Neuronal stem cell (in vitro differentiated cells): ENCODE results near the gene RNF10.

ENCODE experiments used
- DNase-seq: peaks from one replicate; pipeline ENCODE4 v3.0.0-alpha.2; 2013; ENCODE audit warnings: low spot score
- H2AFZ ChIP-seq: one replicate; pipeline ENCODE4 v1.6.1; 2013; ENCODE audit warnings: mild to moderate bottlenecking, low read length, inconsistent platforms
- H2AK5ac ChIP-seq: 2 replicates; pipeline ENCODE4 v1.6.1; 2013; ENCODE audit warnings: low read depth, mild to moderate bottlenecking, inconsistent platforms, low read length, moderate library complexity, mixed read lengths
- H2BK120ac ChIP-seq: 2 replicates; pipeline ENCODE4 v1.6.1; 2013; ENCODE audit warnings: low read depth, mild to moderate bottlenecking, inconsistent platforms, low read length, moderate library complexity, mixed read lengths
- H2BK12ac ChIP-seq: one replicate; pipeline ENCODE4 v1.6.1; 2013; ENCODE audit warnings: low read length, inconsistent platforms
- H2BK15ac ChIP-seq: 2 replicates; pipeline ENCODE4 v1.6.1; 2013; ENCODE audit warnings: mild to moderate bottlenecking, low read length, inconsistent platforms, mixed read lengths
- H2BK5ac ChIP-seq: one replicate; pipeline ENCODE4 v1.6.1; 2013; ENCODE audit warnings: inconsistent platforms, mild to moderate bottlenecking, low read length, moderate library complexity
- H3K14ac ChIP-seq: one replicate; pipeline ENCODE4 v1.6.1; 2013; ENCODE audit warnings: low read length, inconsistent platforms
- H3K18ac ChIP-seq: 2 replicates; pipeline ENCODE4 v1.6.1; 2013; ENCODE audit warnings: low read length, inconsistent platforms
- H3K23ac ChIP-seq: 2 replicates; pipeline ENCODE4 v1.6.1; 2013; ENCODE audit warnings: low read depth, mild to moderate bottlenecking, mixed read lengths, low read length, inconsistent platforms; ENCODE audit not compliant: poor library complexity
- H3K27ac ChIP-seq: replicated peaks from 3 replicates; pipeline ENCODE4 v1.5.1; 2013; ENCODE audit warnings: low read length, inconsistent platforms
- H3K27me3 ChIP-seq, 3 experiments: 2 replicates each; pipeline ENCODE4 v1.6.1; 2013; ENCODE audit warnings: low read length in 3 of 3, mild to moderate bottlenecking in 2 of 3, inconsistent platforms in 1 of 3, low read depth in 1 of 3, mixed read lengths in 1 of 3, moderate library complexity in 1 of 3; ENCODE audit not compliant: control insufficient read depth in 3 of 3, insufficient read depth in 3 of 3
- H3K36me3 ChIP-seq, 2 donors: replicated peaks in 1 of 2; 2 replicates each; pipeline ENCODE4 v1.6.1; 2013; ENCODE audit warnings: low read length in 2 of 2; ENCODE audit not compliant: control insufficient read depth in 2 of 2, insufficient read depth in 2 of 2
- H3K4ac ChIP-seq: 2 replicates; pipeline ENCODE4 v1.6.1; 2013; ENCODE audit warnings: inconsistent platforms, mild to moderate bottlenecking, low read length, moderate library complexity
- H3K4me1 ChIP-seq, 2 donors: 1 replicate in 1 of 2; 2 replicates in 1 of 2; pipeline ENCODE4 v1.6.1; 2013; ENCODE audit warnings: low read length in 2 of 2, low read depth in 1 of 2; ENCODE audit not compliant: control insufficient read depth in 2 of 2, insufficient read depth in 1 of 2
- H3K4me2 ChIP-seq: one replicate; pipeline ENCODE4 v1.6.1; 2013; ENCODE audit warnings: mild to moderate bottlenecking, low read length, inconsistent platforms; ENCODE audit not compliant: insufficient read depth, poor library complexity, severe bottlenecking
- H3K4me3 ChIP-seq, 2 donors: 2 replicates each; pipeline ENCODE4 v1.5.1; 2013; ENCODE audit warnings: low read length in 2 of 2, mild to moderate bottlenecking in 2 of 2, inconsistent platforms in 1 of 2, moderate library complexity in 1 of 2
- H3K79me1 ChIP-seq: one replicate; pipeline ENCODE4 v1.6.1; 2013; ENCODE audit warnings: low read depth, mild to moderate bottlenecking, inconsistent platforms, low read length, moderate library complexity
- H3K9ac ChIP-seq: one replicate; pipeline ENCODE4 v1.6.1; 2013; ENCODE audit warnings: mild to moderate bottlenecking, low read depth, low read length, inconsistent platforms; ENCODE audit not compliant: poor library complexity
- H3K9me3 ChIP-seq, 2 donors: replicated peaks in 1 of 2; 2 replicates each; pipeline versions ENCODE3 to v1.6.1; 2013; ENCODE audit warnings: low read length in 2 of 2, mild to moderate bottlenecking in 2 of 2, inconsistent platforms in 1 of 2, low read depth in 1 of 2, mixed read lengths in 1 of 2, moderate library complexity in 1 of 2; ENCODE audit not compliant: control insufficient read depth in 2 of 2, insufficient read depth in 1 of 2
- H4K8ac ChIP-seq: one replicate; pipeline ENCODE4 v1.6.1; 2013; ENCODE audit warnings: low read depth, mild to moderate bottlenecking, inconsistent platforms, low read length, moderate library complexity
- H4K91ac ChIP-seq: one replicate; pipeline ENCODE4 v1.6.1; 2013; ENCODE audit warnings: low read length, low read depth, mild to moderate bottlenecking, inconsistent platforms; ENCODE audit not compliant: poor library complexity
- WGBS, 2 donors: extraction: QIAGEN DNeasy Blood & Tissue Kit; methylation state at CpG; one replicate each; pipeline ENCODE4 v1.1.7; 2013; ENCODE audit warnings: missing lambda C conversion rate in 2 of 2, mixed read lengths in 1 of 2; ENCODE audit not compliant: insufficient read length in 2 of 2, insufficient replicate concordance in 1 of 2; ENCODE audit errors: extremely low coverage in 2 of 2; 5-methylcytosine and 5-hydroxymethylcytosine counted together

The RNF10 gene

DNA sequence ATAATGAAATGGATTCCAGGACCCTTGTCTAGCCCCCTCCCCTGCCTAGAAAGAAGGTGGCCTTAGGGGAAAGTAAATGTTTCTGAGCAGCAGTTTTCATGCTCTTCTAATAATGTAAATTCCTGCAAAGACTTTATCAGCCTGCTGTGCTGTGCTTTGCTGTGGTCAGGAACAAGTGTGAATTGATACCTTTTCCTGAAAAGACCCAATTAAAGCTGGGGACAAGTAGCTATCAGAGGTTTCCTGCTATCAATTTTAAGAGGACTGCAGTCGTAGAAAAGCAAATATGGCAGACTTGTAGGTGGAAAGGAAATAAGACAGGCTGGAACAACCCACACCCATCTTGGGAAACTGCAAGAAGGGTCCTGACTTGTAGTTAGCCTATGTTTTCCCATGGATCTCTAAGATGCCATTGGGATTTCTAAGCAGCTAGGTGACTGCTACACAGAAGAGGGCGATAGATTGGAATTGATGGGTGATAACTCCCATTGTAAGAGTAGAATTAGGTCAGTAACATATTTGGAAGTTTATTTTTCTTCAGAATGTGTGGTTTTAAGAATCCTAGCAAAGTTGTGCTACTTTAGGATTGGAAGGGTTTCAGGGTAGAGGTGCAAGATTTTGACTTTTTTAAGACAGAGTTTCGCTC, 35.2 kb upstream of the RNF10 start:
- Histone ChIP-seq H3K27me3 (no peaks in the 10 kb centered on the region), H2BK120ac (no peak overlapping the region), H2AFZ (no peak overlapping the region), H2BK12ac (no peak overlapping the region), H3K9me3 (no peaks in the 10 kb centered on the region), H3K4ac (no peak overlapping the region), H3K4me2 (no peak overlapping the region), H3K18ac (no peak overlapping the region), H2BK15ac (no peak overlapping the region), H3K9ac (no peak overlapping the region), H3K14ac (no peak overlapping the region), H4K91ac (no peak overlapping the region), H3K4me1 (peaks cover 6 to 10% of the 10 kb centered on the region in 2 donors), H3K79me1 (no peaks in the 10 kb centered on the region), H2AK5ac (no peak overlapping the region), H2BK5ac (no peak overlapping the region), H3K27ac (no peak overlapping the region), H3K36me3 (peaks cover 14 to 66% of the 10 kb centered on the region in 2 donors), H3K4me3 (no peak overlapping the region), H4K8ac (no peak overlapping the region), H3K23ac (no peak overlapping the region)
- no peak for DNase-seq
- WGBS, 2 donors = no CpG with 5 or more reads among the region's 3 CpGs

DNA sequence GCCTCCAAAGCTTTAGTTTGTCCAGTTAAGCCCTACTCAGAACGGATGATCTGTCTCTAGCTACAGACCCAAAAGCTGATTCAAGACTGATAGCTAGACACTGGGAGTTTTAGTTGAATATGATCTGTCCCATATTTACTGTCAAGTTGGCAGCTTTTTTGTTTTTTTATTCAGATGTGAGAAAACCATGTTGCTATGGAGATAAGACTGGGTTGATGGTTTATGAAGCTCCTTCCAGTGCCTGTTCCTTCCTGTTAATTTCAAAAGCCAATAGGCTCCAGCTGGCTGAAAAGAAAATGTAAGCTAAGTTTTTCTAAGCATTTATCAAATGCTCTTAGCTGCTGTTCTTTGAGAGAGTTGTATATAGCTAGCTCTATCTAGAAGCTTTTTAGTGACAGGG, 33.6 kb upstream of the RNF10 start:
- Histone ChIP-seq H3K36me3 (peaks cover 16 to 81% of the 10 kb centered on the region in 2 donors), H2BK5ac (no peak overlapping the region), H3K4me2 (no peak overlapping the region), H3K4me1 (peaks cover 3 to 5% of the 10 kb centered on the region in 2 donors), H3K23ac (no peak overlapping the region), H2BK120ac (no peak overlapping the region), H2AK5ac (no peak overlapping the region), H4K8ac (no peak overlapping the region), H3K4me3 (no peak overlapping the region), H3K9ac (no peak overlapping the region), H3K18ac (no peak overlapping the region), H4K91ac (no peak overlapping the region), H2BK15ac (no peak overlapping the region), H3K27me3 (no peaks in the 10 kb centered on the region), H3K27ac (no peak overlapping the region), H3K79me1 (no peaks in the 10 kb centered on the region), H2AFZ (no peak overlapping the region), H3K9me3 (no peaks in the 10 kb centered on the region), H2BK12ac (no peak overlapping the region), H3K14ac (no peak overlapping the region), H3K4ac (no peak overlapping the region)
- DNase-seq = no peak
- WGBS, 2 donors = no CpG with 5 or more reads among the region's 1 CpG

GRCh38 chr12:120504587-120504986, 29.6 kb upstream of the RNF10 start:
- H4K91ac ChIP-seq = no peak overlapping the region
- H3K18ac ChIP-seq = no peak overlapping the region
- H3K4ac ChIP-seq = no peak overlapping the region
- no peak overlapping the region for H4K8ac ChIP-seq
- H2AK5ac ChIP-seq = no peak overlapping the region
- H3K27me3 ChIP-seq = no peaks in the 10 kb centered on the region
- no peak overlapping the region for H3K9ac ChIP-seq
- WGBS, 2 donors = no CpG with 5 or more reads among the region's 4 CpGs
- no peak overlapping the region for H2BK120ac ChIP-seq
- H3K27ac ChIP-seq = no peak overlapping the region
- H2BK15ac ChIP-seq = no peak overlapping the region
- H3K9me3 ChIP-seq = no peaks in the 10 kb centered on the region
- no peak for DNase-seq
- no peak overlapping the region for H2BK5ac ChIP-seq
- H2AFZ ChIP-seq = no peak overlapping the region
- no peak overlapping the region for H2BK12ac ChIP-seq
- no peak overlapping the region for H3K4me2 ChIP-seq
- no peaks in the 10 kb centered on the region for H3K4me1 ChIP-seq
- H3K79me1 ChIP-seq = no peaks in the 10 kb centered on the region
- no peak overlapping the region for H3K14ac ChIP-seq
- no peak overlapping the region for H3K4me3 ChIP-seq
- no peak overlapping the region for H3K23ac ChIP-seq
- H3K36me3 ChIP-seq = peaks cover 19 to 82% of the 10 kb centered on the region in 2 donors

DNA sequence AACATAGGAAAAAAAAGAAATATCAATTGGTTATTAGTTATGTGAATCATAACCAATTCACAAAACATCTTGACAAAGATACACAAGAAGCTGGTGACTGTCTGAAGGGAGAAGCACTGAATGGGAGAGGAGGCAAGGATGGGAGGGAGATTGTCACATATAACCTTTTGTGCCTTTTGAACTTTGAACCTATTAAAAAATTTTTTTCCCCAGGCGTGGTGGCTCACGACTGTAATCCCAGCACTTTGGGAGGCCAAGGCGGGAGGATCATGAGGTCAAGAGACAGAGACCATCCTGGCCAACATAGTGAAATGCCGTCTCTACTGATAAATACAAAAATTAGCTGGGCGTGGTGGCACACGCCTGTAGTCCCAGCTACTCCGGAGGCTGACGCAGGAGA, 25.6 kb upstream of the RNF10 start:
- Histone ChIP-seq H3K9me3 (no peaks in the 10 kb centered on the region), H2BK12ac (no peak overlapping the region), H2BK15ac (no peak overlapping the region), H3K79me1 (no peaks in the 10 kb centered on the region), H2BK120ac (no peak overlapping the region), H2AFZ (no peak overlapping the region), H4K91ac (no peak overlapping the region), H2BK5ac (no peak overlapping the region), H3K23ac (no peak overlapping the region), H3K9ac (no peak overlapping the region), H3K36me3 (peaks cover 14 to 74% of the 10 kb centered on the region in 2 donors), H2AK5ac (no peak overlapping the region), H3K27ac (no peak overlapping the region), H3K4me2 (no peak overlapping the region), H3K27me3 (no peaks in the 10 kb centered on the region), H3K18ac (no peak overlapping the region), H3K14ac (no peak overlapping the region), H3K4ac (no peak overlapping the region), H3K4me1 (no peaks in the 10 kb centered on the region), H4K8ac (no peak overlapping the region), H3K4me3 (no peak overlapping the region)
- no CpG with 5 or more reads among the region's 8 CpGs for WGBS, 2 donors
- DNase-seq = no peak
